Keratinocyte (primary cell): ENCODE data around the gene PEAR1. TPM values are rescaled to one million over a fixed set of nuclear protein-coding genes. Genes with fewer than 3 reads are reported as not detected.

Experiments
- DNase-seq: peaks from one replicate; pipeline ENCODE4 v3.0.0-alpha.2; 2011; ENCODE audit warnings: low read depth, missing footprints, low spot score
- FAIRE-seq: peaks from 2 replicates; lab custom pipeline; 2011; peaks lifted over from hg19 to GRCh38; lab: Jason Lieb, UNC
- H2AFZ ChIP-seq: 2 replicates; pipeline ENCODE4 v1.6.0; 2012; ENCODE audit warnings: low read length, control low read depth, inconsistent platforms; ENCODE audit not compliant: control insufficient read depth
- H3K27ac ChIP-seq: 2 replicates; pipeline ENCODE4 v1.5.1; 2011; ENCODE audit warnings: low read length; ENCODE audit not compliant: control insufficient read depth, insufficient read depth
- H3K27me3 ChIP-seq: 3 replicates; pipeline ENCODE4 v1.6.0; 2011; ENCODE audit warnings: low read length; ENCODE audit not compliant: control insufficient read depth, insufficient read depth; ENCODE audit errors: extremely low read depth
- H3K36me3 ChIP-seq, 2 experiments: 2 replicates in 1 of 2; 3 replicates in 1 of 2; pipeline ENCODE4 v1.5.1; 2011; ENCODE audit warnings: low read length in 2 of 2, mild to moderate bottlenecking in 1 of 2; ENCODE audit not compliant: control insufficient read depth in 2 of 2, insufficient read depth in 2 of 2; ENCODE audit errors: extremely low read depth in 1 of 2
- H3K4me1 ChIP-seq: 3 replicates; pipeline ENCODE4 v1.5.1; 2011; ENCODE audit warnings: low read length; ENCODE audit not compliant: control insufficient read depth, insufficient read depth; ENCODE audit errors: extremely low read depth
- H3K4me2 ChIP-seq: 3 replicates; pipeline ENCODE4 v1.6.0; 2011; ENCODE audit warnings: low read depth, low read length; ENCODE audit not compliant: control insufficient read depth, insufficient read depth; ENCODE audit errors: extremely low read depth
- H3K4me3 ChIP-seq, 3 experiments: fragments of 200-600 bp in 1 of 3; sonication (generic) in 1 of 3; 2 replicates in 2 of 3; 3 replicates in 1 of 3; pipeline ENCODE4 v1.5.1; 2011 to 2016; ENCODE audit warnings: low read length in 3 of 3, mild to moderate bottlenecking in 3 of 3, control low read depth in 2 of 3, inconsistent platforms in 1 of 3, low read depth in 1 of 3, mixed read lengths in 1 of 3, mixed run types in 1 of 3, moderate library complexity in 1 of 3; ENCODE audit not compliant: control insufficient read depth in 2 of 3, insufficient read depth in 2 of 3; ENCODE audit errors: extremely low read depth in 1 of 3
- H3K79me2 ChIP-seq: 2 replicates; pipeline ENCODE4 v1.6.0; 2012; ENCODE audit warnings: low read length; ENCODE audit not compliant: control insufficient read depth, insufficient read depth
- H3K9ac ChIP-seq: 3 replicates; pipeline ENCODE4 v1.6.0; 2011; ENCODE audit warnings: low read length; ENCODE audit not compliant: control insufficient read depth, insufficient read depth; ENCODE audit errors: extremely low read depth
- H3K9me1 ChIP-seq: 3 replicates; pipeline ENCODE4 v1.6.0; 2011; ENCODE audit warnings: low read length; ENCODE audit not compliant: control insufficient read depth, insufficient read depth; ENCODE audit errors: extremely low read depth
- H3K9me3 ChIP-seq: 2 replicates; pipeline ENCODE4 v1.5.1; 2012; ENCODE audit warnings: low read depth, low read length; ENCODE audit not compliant: control insufficient read depth
- H4K20me1 ChIP-seq: 3 replicates; pipeline ENCODE4 v1.6.0; 2011; ENCODE audit warnings: low read length; ENCODE audit not compliant: control insufficient read depth, insufficient read depth; ENCODE audit errors: extremely low read depth
- CTCF ChIP-seq, 3 experiments: IDR thresholded peaks in 1 of 3; conservative IDR thresholded peaks in 1 of 3; optimal IDR thresholded peaks in 1 of 3; 2 replicates in 2 of 3; 3 replicates in 1 of 3; pipeline versions ENCODE3 to v1.5.1; 2011; ENCODE audit warnings: low read length in 3 of 3, mild to moderate bottlenecking in 3 of 3, moderate library complexity in 2 of 3, control low read depth in 1 of 3, inconsistent platforms in 1 of 3; ENCODE audit not compliant: insufficient read depth in 2 of 3; ENCODE audit errors: extremely low read depth in 1 of 3
- EZH2 ChIP-seq: IDR thresholded peaks from one replicate; pipeline ENCODE4 v1.6.1; 2012; ENCODE audit warnings: inconsistent platforms, mild to moderate bottlenecking, low read length, moderate library complexity
- dilution Hi-C: fragments of 300-500 bp; cut with MboI; formaldehyde crosslinking; loops from one replicate; pipeline ENCODE4 v1.7.0; 2020; ENCODE audit warnings: low sequenced_read_pairs; ENCODE audit not compliant: extremely low pct_ligation_motif_present
- polyA plus RNA-seq, 5 experiments: library from polyadenylated mRNA; depleted of rRNA in 3 of 5; stranded (reverse) in 3 of 5; stranded (forward) in 1 of 5; unstranded in 1 of 5; fragments of >200 nt; gene quantifications; 1 replicate in 1 of 5; 2 replicates in 3 of 5; 3 replicates in 1 of 5; pipeline versions ENCODE4 v1.2.1 to v1.2.3, GENCODE V29; 2011 to 2012; ENCODE audit warnings: missing spikeins in 2 of 5, low read depth in 1 of 5, low replicate concordance in 1 of 5

Gene PEAR1
- polyA plus RNA-seq, 1 donor (not counting 4 experiments of a cell fraction or from before 2014, with no cell fraction given), result 4.2 TPM

DNA sequence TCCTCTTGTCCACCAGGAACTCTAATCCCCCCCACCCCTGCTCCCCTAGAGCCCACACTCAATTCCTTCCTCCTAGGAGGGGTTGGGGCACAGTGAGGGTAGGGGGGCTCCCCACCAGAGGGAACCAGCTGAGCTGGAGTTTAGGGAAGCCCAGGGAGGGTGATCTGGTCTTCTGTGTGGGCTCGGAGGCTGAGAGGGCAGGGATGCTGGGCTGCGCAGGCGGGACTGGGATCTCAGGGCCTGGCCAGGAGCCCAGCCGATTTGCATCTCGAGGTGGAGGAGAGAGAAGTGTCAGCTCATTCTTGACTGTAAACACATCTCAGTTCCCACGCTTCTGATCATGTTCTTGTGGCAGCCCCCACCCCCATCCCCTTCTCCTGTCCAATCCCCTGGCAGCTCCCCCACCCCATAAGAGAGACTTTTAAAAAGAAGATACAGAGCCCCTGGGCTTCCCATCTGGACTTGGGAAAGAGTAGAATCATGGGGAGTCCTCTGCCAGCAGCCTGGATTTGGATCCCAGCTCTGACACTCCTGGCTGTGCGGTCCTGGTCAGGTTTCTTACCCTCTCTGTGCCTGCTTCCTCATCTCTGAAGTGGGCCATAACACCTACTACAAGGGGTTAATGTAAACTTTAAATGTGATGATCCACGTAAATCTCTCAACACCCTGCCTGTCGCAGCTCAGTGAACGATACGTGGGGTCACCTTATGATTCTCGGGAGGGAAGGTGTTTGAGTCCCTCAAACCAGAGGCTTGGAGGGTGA is 6.6 kb downstream of the PEAR1 start:
- no peak overlapping the region for H3K4me3 ChIP-seq
- H3K9me3 ChIP-seq, result no peaks in the 10 kb centered on the region
- no peaks in the 10 kb centered on the region for H3K36me3 ChIP-seq
- peaks cover 33% of the 10 kb centered on the region for H3K4me1 ChIP-seq
- no peak overlapping the region for H3K9ac ChIP-seq
- no peaks in the 10 kb centered on the region for H3K79me2 ChIP-seq
- H3K9me1 ChIP-seq, result no peaks in the 10 kb centered on the region
- H3K27me3 ChIP-seq, result no peaks in the 10 kb centered on the region
- no peaks in the 10 kb centered on the region for H4K20me1 ChIP-seq
- H2AFZ ChIP-seq, result no peak overlapping the region
- no peak for FAIRE-seq
- dilution Hi-C loops, result no loop called here
- no peak for DNase-seq
- TF ChIP-seq EZH2, result no peak
- no peak for TF ChIP-seq CTCF (optimal IDR thresholded peaks at IDR 0.05 in 1 of 3, IDR thresholded peaks at IDR 0.05 in 1 of 3, conservative IDR thresholded peaks at IDR 0.05 in 1 of 3; ENCODE audit: extremely low read depth in 1 of 3, insufficient read depth in 2 of 3, low read length in 3 of 3)
- H3K27ac ChIP-seq, result no peak overlapping the region
- H3K4me2 ChIP-seq, result no peak overlapping the region

DNA sequence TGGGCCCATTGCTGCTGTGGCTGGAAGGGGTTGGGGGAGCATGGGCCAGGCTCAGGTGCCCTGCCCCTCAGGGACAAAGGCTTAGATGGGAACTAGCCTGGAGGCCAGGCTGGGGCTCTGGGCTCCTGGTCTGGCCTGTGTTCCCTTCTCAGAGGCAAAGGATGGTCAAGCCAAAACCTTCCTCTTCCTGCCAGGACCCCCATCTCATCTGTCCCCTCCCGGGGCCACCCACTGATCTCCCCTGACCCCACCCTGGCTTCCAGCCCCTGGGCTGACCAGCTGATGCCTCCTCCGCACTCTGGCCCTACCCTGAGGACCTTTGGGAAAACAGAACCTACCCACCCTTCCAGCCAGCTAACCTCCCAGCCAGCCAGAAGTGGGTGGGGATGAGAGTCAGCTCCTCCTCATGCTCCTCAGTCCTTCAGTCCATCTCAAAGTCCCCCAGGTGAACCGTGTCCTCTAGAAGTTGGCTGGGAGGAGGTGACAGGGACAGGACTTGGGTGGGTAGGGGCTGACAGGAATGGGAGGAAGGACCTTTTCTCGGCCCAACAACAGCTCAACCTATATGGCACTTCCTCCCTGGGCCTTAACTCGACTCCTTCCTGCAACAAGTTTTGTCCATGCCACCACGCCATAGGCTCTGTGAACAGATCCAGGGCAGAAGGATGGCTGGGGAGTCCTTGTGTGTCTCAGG is 7.5 kb downstream of the PEAR1 start:
- no peak for FAIRE-seq
- Histone ChIP-seq H3K9ac (no peak overlapping the region), H3K4me2 (no peak overlapping the region), H3K27me3 (no peaks in the 10 kb centered on the region), H3K79me2 (no peaks in the 10 kb centered on the region), H4K20me1 (no peaks in the 10 kb centered on the region), H3K27ac (no peak overlapping the region), H3K4me3 (no peak overlapping the region), H3K36me3 (no peaks in the 10 kb centered on the region), H3K9me1 (no peaks in the 10 kb centered on the region), H3K9me3 (no peaks in the 10 kb centered on the region), H3K4me1 (peaks cover 29% of the 10 kb centered on the region), H2AFZ (no peak overlapping the region)
- dilution Hi-C loops, result no loop called here
- no peak for TF ChIP-seq EZH2
- no peak for TF ChIP-seq CTCF (optimal IDR thresholded peaks at IDR 0.05 in 1 of 3, IDR thresholded peaks at IDR 0.05 in 1 of 3, conservative IDR thresholded peaks at IDR 0.05 in 1 of 3; ENCODE audit: extremely low read depth in 1 of 3, insufficient read depth in 2 of 3, low read length in 3 of 3)
- no peak for DNase-seq
